ENCODE results near the gene RBMS2. TPM values are rescaled to one million over a fixed set of nuclear protein-coding genes. Genes with fewer than 3 reads are reported as not detected.
"Not testable (repeated sequence)": the region's sequence is repeated elsewhere in the genome, so short reads cannot be mapped to it uniquely, and the experiment has no call there.

Gene RBMS2
- total RNA-seq, 2 experiments from 2014 or later, result 10.3 to 14.5 TPM

- ATAC-seq (ENCODE audit: low read depth); POLR2A ChIA-PET; H3K36me3 Mint-ChIP-seq; H3K27me3 Mint-ChIP-seq; H3K9me3 Mint-ChIP-seq; H3K4me3 Mint-ChIP-seq; DNase-seq; H3K27ac Mint-ChIP-seq: not testable (repeated sequence)
- peaks cover 18% of the 10 kb centered on the region for H3K4me1 Mint-ChIP-seq
Measured at GRCh38 chr12:56577248-56577647, 55.6 kb downstream of the RBMS2 start.

GRCh38 chr12:56578983-56579546 lies 57.4 kb downstream of the RBMS2 start:
- no peak overlapping the region for H3K27ac Mint-ChIP-seq
- H3K27me3 Mint-ChIP-seq, result no peaks in the 10 kb centered on the region
- H3K9me3 Mint-ChIP-seq, result no peaks in the 10 kb centered on the region
- POLR2A ChIA-PET, result interaction anchor here (0.7 kb wide), 1 partner anchor 8 kb away, joined by 3 read pairs; no protein-coding TSS in a partner anchor
- no peak overlapping the region for H3K4me3 Mint-ChIP-seq
- ATAC-seq (ENCODE audit: low read depth) (no peak), DNase-seq (no peak)
- peaks cover 22% of the 10 kb centered on the region for H3K4me1 Mint-ChIP-seq
- H3K36me3 Mint-ChIP-seq, result peaks cover 2% of the 10 kb centered on the region

DNA sequence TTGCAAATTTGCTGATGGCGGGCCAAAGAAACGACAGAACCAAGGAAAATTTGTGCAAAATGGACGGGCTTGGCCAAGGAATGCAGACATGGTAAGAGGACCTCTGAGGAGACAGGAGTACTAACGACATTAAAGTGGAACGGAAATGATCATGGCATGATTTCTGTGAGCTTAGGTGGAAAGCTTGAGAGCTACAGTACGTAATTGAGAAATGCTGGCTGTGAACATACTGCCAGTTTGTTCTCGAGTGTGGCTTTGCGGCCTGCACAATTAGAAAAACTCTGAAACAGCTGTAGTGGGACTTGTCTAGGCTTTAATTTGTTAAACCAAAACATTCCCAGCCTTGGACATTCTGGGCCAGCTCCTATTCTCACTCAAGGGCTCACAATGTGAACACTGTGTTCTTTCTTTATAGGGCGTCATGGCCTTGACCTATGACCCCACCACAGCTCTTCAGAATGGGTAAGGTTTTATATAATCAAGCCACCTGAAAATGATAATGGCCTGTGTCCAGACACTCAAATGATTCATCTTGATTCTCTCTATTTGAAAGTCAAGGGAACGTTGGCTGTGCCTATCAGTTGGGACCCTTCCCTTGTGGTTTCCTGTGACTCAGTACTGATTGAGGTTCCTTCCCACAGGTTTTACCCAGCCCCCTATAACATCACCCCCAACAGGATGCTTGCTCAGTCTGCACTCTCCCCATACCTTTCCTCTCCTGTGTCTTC lies 60.0 kb downstream of the RBMS2 start:
- H3K27me3 Mint-ChIP-seq, result no peaks in the 10 kb centered on the region
- H3K4me1 Mint-ChIP-seq, result peaks cover 21% of the 10 kb centered on the region
- POLR2A ChIA-PET, result interaction anchor here (1.1 to 2.0 kb wide), 3 partner anchors 25 to 60 kb away, joined by 3 to 8 read pairs (median 3); partner anchors contain the start of gene RBMS2
- H3K27ac Mint-ChIP-seq, result peak overlapping the region; percentile 88
- ATAC-seq (ENCODE audit: low read depth) (peak; percentile 98), DNase-seq (no peak)
- H3K4me3 Mint-ChIP-seq, result peak overlapping the region; percentile 69
- H3K9me3 Mint-ChIP-seq, result no peaks in the 10 kb centered on the region
- peaks cover 2% of the 10 kb centered on the region for H3K36me3 Mint-ChIP-seq

DNA sequence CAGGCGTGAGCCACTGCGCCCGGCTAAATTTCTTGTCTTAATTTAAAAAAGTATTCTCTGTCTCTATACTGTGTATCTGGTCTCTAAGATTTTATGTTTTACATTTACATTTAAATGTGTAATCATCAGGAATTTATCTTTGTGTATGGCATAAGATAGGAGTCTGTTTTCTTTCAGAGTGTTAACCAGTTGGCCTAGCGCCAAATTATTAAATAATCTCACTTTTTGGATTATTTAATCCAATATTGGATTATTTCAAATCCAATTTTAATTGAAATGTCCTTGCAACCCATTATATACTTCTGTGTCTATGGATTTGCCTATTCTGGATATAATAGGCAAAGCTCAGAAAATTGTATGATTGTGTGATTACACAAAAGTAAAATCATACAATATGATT lies 63.5 kb downstream of the RBMS2 start:
- Mint-ChIP-seq H3K9me3 (no peaks in the 10 kb centered on the region), H3K36me3 (peaks cover 6% of the 10 kb centered on the region), H3K4me1 (peaks cover 22% of the 10 kb centered on the region), H3K27ac (no peak overlapping the region), H3K27me3 (no peaks in the 10 kb centered on the region), H3K4me3 (no peak overlapping the region)
- no peak for ATAC-seq (ENCODE audit: low read depth)
- POLR2A ChIA-PET, result interaction anchor here (0.6 kb wide), 1 partner anchor 12 kb away, joined by 3 read pairs; no protein-coding TSS in a partner anchor
- no peak for DNase-seq

- POLR2A ChIA-PET, result interaction anchor here (0.8 kb wide), 1 partner anchor 68 kb away, joined by 4 read pairs; the partner anchor contains the start of gene RBMS2
- Mint-ChIP-seq H3K36me3 (peaks cover 4% of the 10 kb centered on the region), H3K27ac (no peak overlapping the region)
Measured at GRCh38 chr12:56589783-56590182, 68.2 kb downstream of the RBMS2 start.

DNA sequence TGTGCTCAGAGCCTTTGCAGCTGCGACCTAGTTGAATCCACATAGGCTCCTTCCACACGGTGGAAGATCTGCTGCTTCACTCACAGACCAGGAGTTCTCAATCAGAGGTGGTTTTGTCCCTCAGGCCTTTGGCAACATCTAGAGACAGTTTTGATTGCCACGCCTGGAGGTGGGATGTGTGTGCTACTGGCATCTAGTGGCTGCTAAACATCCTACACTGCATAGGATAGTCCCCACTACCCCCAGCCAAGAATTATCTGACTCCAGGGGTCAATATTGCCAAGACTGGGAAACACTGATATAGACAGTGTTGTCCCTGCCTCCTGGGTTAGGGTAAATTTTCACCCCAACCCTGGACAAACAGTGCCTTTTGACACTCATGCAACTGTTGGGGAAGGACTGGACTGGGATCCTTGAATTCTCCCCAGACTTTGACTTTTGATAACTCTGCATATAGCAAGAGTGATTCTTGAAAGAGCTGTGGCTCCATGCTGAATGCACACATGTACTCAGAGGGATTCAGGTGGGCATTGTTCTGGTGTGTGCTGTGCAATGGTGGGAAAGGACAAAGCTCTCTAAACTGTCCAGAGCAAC lies 68.7 kb downstream of the RBMS2 start:
- POLR2A ChIA-PET, result interaction anchor here (1.3 kb wide), 1 partner anchor 33 kb away, joined by 3 read pairs; no protein-coding TSS in a partner anchor
- Mint-ChIP-seq H3K27ac (no peak overlapping the region), H3K4me1 (peaks cover 4% of the 10 kb centered on the region), H3K36me3 (peaks cover 4% of the 10 kb centered on the region), H3K9me3 (no peaks in the 10 kb centered on the region), H3K4me3 (no peak overlapping the region), H3K27me3 (no peaks in the 10 kb centered on the region)
- ATAC-seq (ENCODE audit: low read depth) (peak; percentile 89), DNase-seq (no peak)

More at GRCh38 chr12:56589783-56590182, 68.2 kb downstream of the RBMS2 start:
- Mint-ChIP-seq H3K9me3 (no peaks in the 10 kb centered on the region), H3K4me1 (peaks cover 4% of the 10 kb centered on the region), H3K4me3 (no peak overlapping the region), H3K27me3 (no peaks in the 10 kb centered on the region)
- ATAC-seq (ENCODE audit: low read depth) (no peak), DNase-seq (no peak)

DNA sequence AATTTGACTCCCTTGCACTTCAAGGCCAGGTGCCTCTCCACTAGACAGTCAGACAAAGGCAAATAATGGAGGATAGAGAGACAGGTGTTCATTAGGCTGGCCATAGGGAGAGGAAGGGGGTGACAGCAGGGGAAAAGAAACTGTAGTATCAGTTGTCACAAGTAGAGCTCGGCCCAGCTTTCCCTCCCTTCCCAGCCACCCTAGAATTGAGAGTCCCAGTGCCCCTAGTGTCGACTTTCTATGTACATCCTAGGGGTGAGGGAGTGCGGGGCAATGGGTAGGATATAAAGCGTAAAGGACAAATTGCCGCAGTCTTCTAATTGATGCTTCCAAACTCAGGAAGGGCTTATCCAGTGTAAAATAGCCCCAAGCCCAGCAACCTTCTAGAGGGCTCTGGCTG lies 69.5 kb downstream of the RBMS2 start:
- H3K27ac Mint-ChIP-seq, result no peak overlapping the region
- peaks cover 4% of the 10 kb centered on the region for H3K36me3 Mint-ChIP-seq
- H3K4me3 Mint-ChIP-seq, result no peak overlapping the region
- peaks cover 4% of the 10 kb centered on the region for H3K4me1 Mint-ChIP-seq
- no peaks in the 10 kb centered on the region for H3K27me3 Mint-ChIP-seq
- no peak for ATAC-seq (ENCODE audit: low read depth)
- DNase-seq, result no peak
- no peaks in the 10 kb centered on the region for H3K9me3 Mint-ChIP-seq
- POLR2A ChIA-PET, result interaction anchor here (0.6 to 1.3 kb wide), 2 partner anchors 32 to 99 kb away, joined by 3 to 7 read pairs; no protein-coding TSS in a partner anchor

- Mint-ChIP-seq H3K27ac (no peak overlapping the region), H3K36me3 (peaks cover 3% of the 10 kb centered on the region), H3K4me3 (no peak overlapping the region), H3K27me3 (no peaks in the 10 kb centered on the region), H3K4me1 (peaks cover 5% of the 10 kb centered on the region), H3K9me3 (no peaks in the 10 kb centered on the region)
- no peak for ATAC-seq (ENCODE audit: low read depth)
- POLR2A ChIA-PET, result interaction anchor here (0.6 to 1.3 kb wide), 2 partner anchors 31 to 100 kb away, joined by 3 to 7 read pairs; no protein-coding TSS in a partner anchor
- no peak for DNase-seq
Measured at GRCh38 chr12:56591961-56592360, 70.3 kb downstream of the RBMS2 start.

- Mint-ChIP-seq H3K4me1 (peaks cover 5% of the 10 kb centered on the region), H3K36me3 (peaks cover 4% of the 10 kb centered on the region), H3K4me3 (no peak overlapping the region), H3K27me3 (no peaks in the 10 kb centered on the region), H3K27ac (no peak overlapping the region), H3K9me3 (no peaks in the 10 kb centered on the region)
- ATAC-seq (ENCODE audit: low read depth) (peak; percentile 48), DNase-seq (peak; percentile 62)
- POLR2A ChIA-PET, result no interaction called here
Measured at GRCh38 chr12:56593909-56594621, 72.4 kb downstream of the RBMS2 start.

GRCh38 chr12:56596815-56597214 lies 75.2 kb downstream of the RBMS2 start:
- H3K27ac Mint-ChIP-seq, result no peak overlapping the region
- H3K27me3 Mint-ChIP-seq, result no peaks in the 10 kb centered on the region
- peaks cover 13% of the 10 kb centered on the region for H3K36me3 Mint-ChIP-seq
- peaks cover 1% of the 10 kb centered on the region for H3K4me1 Mint-ChIP-seq
- ATAC-seq (ENCODE audit: low read depth), result no peak
- H3K4me3 Mint-ChIP-seq, result no peak overlapping the region
- H3K9me3 Mint-ChIP-seq, result no peaks in the 10 kb centered on the region
- DNase-seq, result no peak
- POLR2A ChIA-PET, result no interaction called here

DNA sequence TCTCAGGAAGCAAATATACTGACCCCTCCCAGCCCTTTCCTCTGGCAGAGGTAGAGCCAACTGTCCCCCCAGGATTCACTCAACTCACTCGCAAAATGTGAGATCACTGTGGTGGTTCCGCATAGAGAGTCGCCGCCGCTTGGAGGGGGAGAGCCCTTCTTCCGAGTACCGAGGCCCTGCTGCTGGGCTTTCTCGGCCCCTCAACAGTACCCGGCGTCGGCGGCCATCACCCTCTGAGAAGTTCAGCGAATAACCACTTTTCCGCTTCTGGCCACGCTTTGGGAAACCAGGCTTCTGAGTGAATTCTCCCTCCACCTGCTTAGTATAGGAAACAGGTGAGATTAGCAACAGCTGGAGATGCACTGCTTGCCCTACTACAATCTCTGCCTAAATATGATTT lies 77.4 kb downstream of the RBMS2 start:
- no peak overlapping the region for H3K4me3 Mint-ChIP-seq
- H3K9me3 Mint-ChIP-seq, result no peaks in the 10 kb centered on the region
- H3K36me3 Mint-ChIP-seq, result peaks cover 19% of the 10 kb centered on the region
- DNase-seq (no peak), ATAC-seq (ENCODE audit: low read depth) (no peak)
- POLR2A ChIA-PET, result no interaction called here
- H3K27ac Mint-ChIP-seq, result no peak overlapping the region
- H3K27me3 Mint-ChIP-seq, result no peaks in the 10 kb centered on the region
- peaks cover 1% of the 10 kb centered on the region for H3K4me1 Mint-ChIP-seq

GRCh38 chr12:56599797-56600196 lies 78.2 kb downstream of the RBMS2 start:
- ATAC-seq (ENCODE audit: low read depth) (no peak), DNase-seq (no peak)
- Mint-ChIP-seq H3K27ac (no peak overlapping the region), H3K9me3 (no peaks in the 10 kb centered on the region), H3K4me3 (no peak overlapping the region), H3K27me3 (no peaks in the 10 kb centered on the region), H3K4me1 (peaks cover 1% of the 10 kb centered on the region), H3K36me3 (peaks cover 22% of the 10 kb centered on the region)
- POLR2A ChIA-PET, result no interaction called here

DNA sequence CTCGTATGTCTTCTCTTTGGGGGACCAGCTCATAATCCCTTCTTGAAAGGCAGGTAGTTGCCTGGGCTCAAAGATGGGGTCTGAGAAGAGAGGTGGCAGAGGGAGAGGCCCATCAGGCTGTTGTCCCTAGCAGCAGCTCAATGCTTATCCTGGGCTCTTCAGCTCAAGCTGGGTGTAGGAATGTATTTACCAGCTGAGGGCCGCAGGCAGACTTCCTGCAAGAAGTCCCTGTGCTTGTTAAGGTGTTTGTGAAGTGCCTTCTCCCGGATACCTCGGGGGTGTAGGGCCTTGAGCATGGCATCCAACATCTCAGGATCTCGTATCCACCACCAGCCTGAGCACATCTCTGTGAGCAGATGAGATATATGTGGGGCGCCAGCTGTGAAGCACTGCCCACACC lies 79.1 kb downstream of the RBMS2 start:
- H3K36me3 Mint-ChIP-seq, result peaks cover 27% of the 10 kb centered on the region
- ATAC-seq (ENCODE audit: low read depth), result no peak
- H3K9me3 Mint-ChIP-seq, result no peaks in the 10 kb centered on the region
- H3K4me3 Mint-ChIP-seq, result no peak overlapping the region
- H3K27ac Mint-ChIP-seq, result no peak overlapping the region
- peaks cover 1% of the 10 kb centered on the region for H3K4me1 Mint-ChIP-seq
- POLR2A ChIA-PET, result no interaction called here
- no peak for DNase-seq
- H3K27me3 Mint-ChIP-seq, result no peaks in the 10 kb centered on the region
